GM19463 (cell line): ENCODE results near the gene CCDC6.
"Not testable (repeated sequence)": the region's sequence is repeated elsewhere in the genome, so short reads cannot be mapped to it uniquely, and the experiment has no call there.

Source experiments
- ATAC-seq: cut with Tn5 transposase; IDR thresholded peaks from one replicate; pipeline ENCODE4 v1.9.1; 2021; ENCODE audit warnings: mild to moderate bottlenecking, moderate library complexity; ENCODE audit not compliant: unreplicated experiment

CCDC6 gene

GRCh38 chr10:59881640-59882039 is 24.7 kb downstream of the CCDC6 start:
- ATAC-seq = no peak

- ATAC-seq = peak; percentile 76
Measured at GRCh38 chr10:59880971-59881510, 25.3 kb downstream of the CCDC6 start.

- no peak for ATAC-seq
Measured at GRCh38 chr10:59880019-59880717, 26.2 kb downstream of the CCDC6 start.

DNA sequence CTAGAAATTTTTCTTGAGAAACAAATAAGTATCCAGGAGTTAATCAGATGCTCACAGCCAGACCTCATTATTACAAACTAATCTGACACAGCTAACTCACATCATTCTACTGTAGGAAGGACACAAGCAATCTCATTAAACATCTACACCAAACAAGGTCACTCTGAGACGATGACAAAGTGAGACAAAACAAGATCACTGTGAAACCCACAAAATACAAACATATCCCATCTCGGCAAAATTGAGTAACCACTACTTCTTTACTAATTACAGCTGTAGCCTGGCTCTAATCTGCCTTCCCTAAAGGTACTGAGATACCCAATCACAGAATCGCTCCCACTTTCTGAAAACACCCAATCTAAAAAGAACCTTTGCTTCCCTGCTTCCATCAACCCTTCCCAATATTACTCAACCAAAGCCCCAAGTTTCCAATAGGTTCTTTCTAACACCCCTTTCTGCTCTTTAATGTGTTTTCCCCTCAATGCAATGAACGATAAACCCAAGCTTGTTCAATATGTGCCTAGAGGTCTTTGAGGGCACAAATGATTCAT is 26.9 kb downstream of the CCDC6 start:
- ATAC-seq = peak; percentile 36

GRCh38 chr10:59878915-59879314 is 27.4 kb downstream of the CCDC6 start:
- no peak for ATAC-seq

GRCh38 chr10:59878289-59878688 is 28.1 kb downstream of the CCDC6 start:
- no peak for ATAC-seq

GRCh38 chr10:59877191-59877671 is 29.1 kb downstream of the CCDC6 start:
- no peak for ATAC-seq

DNA sequence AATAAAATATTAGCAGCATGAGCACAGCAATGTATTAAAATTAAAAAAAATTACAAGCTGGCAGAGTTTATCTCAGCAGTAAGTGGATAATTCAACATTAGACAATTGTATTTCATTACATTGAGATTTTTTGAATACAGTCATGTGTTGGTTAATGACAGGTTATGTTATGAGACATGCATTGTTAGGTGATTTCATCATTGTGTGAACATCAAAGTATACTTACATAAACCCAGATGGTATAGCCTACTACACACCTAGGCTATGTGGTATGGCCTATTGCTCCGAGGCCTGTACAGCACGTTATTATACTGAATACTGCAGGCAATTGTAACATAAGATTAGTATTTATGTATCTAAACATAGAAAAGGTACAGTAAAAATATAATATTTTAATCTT is 29.7 kb downstream of the CCDC6 start:
- no peak for ATAC-seq

DNA sequence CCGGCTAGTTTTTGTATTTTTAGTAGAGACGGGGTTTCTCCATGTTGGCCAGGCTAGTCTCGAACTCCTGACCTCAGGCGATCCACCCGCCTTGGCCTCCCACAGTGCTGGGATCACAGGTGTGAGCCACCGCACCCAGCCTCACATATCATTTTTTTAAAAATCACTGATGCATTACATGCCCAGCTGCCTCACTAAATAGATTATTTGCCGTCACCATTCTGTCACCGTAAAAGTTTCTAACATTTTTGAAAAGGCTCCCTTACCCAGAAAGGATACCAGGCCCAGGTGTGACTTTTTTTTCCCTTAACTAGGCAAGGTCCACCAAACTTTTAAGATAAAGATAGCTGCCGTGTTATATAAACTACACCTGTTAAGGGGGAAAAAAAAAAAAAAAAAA is 30.1 kb downstream of the CCDC6 start:
- not testable (repeated sequence) for ATAC-seq

DNA sequence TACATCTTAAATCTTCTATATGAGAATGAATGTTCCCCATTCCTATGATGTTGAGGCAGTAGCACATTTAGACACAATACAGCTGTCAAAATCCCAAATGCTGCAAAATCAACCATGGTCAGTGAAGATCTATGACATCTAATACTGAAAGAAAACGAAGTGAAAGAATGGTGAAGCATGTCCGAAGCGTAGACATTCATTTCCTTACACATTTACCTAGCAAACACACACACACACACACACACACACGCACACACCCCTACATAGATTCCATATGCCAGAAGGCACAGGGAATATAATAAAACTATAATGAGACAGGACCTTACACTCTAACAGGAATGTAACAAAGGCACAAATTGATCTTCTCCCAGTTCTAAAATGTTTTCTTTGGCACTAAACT is 32.5 kb downstream of the CCDC6 start:
- peak; percentile 52 for ATAC-seq

- ATAC-seq = no peak
Measured at GRCh38 chr10:59872892-59873463, 33.4 kb downstream of the CCDC6 start.

DNA sequence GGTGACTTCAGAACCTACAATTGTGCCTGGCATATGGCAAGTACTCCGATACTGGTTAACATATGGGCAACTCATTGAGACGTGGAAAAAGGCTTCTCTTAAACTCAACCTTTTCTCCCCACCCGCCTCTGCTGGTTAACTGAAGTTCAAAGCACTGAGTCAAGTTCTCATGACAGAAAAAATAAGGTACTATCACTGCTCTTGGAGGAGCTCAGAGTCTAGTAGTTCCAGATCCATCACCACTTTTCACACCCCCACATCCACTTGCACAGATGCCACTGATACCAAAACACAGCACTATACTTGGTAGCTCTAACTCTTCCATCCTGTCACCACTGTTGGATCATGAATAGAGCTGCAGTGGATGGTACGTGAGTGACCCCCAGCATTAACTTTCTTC is 36.2 kb downstream of the CCDC6 start:
- ATAC-seq = no peak

DNA sequence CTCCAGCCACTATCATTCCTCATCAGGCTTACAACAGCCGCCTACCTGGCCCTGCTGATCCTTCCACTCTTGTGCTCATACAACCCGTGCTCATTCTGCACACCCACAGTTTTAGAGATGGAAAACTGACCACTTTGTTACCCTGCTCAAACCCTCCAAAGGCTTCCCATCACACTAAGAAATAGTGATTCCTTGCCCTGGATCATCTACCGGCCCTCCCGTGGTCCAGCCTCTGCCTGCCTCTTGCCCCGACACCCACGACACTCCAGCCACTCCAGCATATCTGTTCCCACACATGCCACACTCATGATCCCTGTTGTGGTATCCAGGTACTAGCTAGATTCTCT is 36.8 kb downstream of the CCDC6 start:
- no peak for ATAC-seq

- ATAC-seq = no peak
Measured at GRCh38 chr10:59868696-59869593, 37.4 kb downstream of the CCDC6 start.

GRCh38 chr10:59867590-59867989 is 38.8 kb downstream of the CCDC6 start:
- no peak for ATAC-seq

DNA sequence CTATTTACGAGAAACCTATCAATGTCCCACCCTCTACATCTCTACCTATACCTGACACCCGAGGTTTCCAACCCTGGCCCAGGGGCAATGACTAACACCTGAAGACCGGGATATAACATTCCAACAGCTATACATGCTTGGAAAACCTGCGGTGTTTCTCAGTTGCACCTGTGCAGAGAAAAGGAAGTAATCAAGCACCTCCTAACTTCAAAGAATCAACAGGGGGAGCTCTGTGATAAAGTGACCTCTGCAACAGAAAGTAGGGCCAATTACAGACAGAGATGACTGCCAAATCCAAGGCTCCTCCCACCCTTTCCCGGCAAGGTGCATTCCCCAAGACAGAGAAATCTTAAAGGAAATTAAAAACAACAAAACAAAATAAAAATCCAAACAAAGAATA is 41.3 kb downstream of the CCDC6 start:
- ATAC-seq = peak; percentile 73

DNA sequence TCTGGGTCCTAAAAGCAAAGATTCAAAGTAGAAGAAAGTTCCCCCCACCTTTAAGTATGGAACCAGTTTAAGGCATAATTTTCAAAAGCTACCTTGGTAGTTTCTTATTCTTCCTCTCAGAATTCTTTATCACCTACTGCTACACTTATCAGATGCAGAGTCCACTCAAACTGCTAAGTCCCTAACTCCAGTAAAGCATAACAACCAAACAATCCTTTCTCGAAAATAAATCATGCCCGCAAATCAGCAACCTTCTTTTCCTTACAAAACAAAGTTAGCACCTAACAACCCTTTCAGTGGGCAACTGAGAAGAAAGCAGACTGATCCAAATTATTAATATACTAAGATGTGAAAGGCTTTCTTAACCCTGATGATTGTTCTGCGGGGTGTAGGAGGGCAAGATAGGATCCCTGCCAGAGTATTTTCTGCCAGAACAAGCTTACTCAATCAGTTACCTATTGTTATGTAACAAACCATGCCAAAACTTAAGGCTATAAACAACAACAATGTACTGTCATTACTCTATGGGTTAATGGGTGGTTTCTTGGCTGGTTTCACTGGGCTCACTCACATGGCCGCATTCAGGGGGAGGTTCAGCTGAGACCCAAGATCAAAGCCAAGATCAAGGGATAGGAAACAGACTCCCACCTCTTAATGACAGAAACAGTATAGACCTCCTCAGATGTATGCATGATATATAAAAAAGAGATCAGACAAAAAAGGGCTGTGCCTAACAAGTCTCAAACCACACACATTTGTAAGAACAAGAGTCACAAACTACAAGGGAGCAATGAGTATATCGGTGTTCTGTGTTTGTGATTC is 42.0 kb downstream of the CCDC6 start:
- no peak for ATAC-seq

DNA sequence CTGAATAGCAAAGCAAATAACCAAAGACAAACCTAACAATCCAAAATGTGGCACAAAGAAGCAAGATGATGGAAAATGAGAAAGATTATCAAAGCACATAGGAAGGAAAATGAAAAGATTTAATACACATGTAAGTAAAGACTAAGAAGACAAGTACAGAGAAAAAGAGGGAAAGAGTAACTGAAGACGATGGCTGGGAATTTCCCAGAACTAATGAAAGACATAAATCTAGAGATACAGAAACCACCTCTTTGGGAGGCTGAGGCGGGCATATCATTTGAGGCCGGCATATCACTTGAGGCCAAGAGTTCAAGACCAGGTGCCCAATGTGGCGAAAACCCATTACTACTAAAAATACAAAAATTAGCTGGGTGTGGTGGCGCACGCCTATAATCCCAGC is 46.8 kb downstream of the CCDC6 start:
- no peak for ATAC-seq

DNA sequence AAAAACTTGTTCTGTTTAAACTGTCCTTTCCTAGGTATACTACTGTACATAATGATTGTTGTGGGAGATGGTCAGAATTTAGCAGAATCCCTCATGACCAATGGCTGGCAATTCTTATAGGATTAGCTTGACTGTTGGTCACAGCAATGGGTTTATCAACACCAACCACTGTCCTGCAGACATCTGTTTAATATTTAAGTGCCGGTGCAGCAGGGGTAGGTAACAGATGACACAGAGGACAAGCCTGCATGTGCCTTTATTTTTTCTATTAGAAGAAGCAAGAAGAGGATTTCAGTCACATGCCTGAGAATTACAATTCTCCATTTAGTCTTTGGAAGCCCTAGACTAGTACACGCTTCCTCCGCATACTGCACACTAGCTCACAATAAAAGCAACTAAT is 48.4 kb downstream of the CCDC6 start:
- ATAC-seq = no peak

DNA sequence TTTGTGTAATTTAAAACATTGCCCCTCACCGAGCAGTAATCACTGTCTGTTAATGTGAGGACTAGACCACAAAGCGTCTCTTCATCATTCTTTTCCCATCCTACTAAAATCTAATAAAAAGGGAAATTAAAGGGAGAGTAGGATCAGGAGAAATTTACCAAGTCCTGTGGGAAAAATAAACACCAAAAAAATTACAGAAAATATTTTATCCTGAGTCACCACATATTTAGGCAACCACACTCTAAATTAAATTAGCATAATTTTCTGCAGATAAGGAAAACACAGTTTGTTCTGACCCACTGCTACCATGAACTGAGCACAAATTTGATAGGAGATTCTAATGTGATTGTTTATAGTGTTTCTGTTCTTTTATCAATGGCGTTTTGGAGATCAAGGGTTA is 49.3 kb downstream of the CCDC6 start:
- no peak for ATAC-seq
